ENCODE results near the gene TRPV2. TPM values are rescaled to one million over a fixed set of nuclear protein-coding genes. Genes with fewer than 3 reads are reported as not detected.
A peak's percentile ranks its signal among the peaks of the same experiment; 100 is the strongest.

TRPV2 gene
- total and polyA plus RNA-seq, 9 of the 15 experiments (the other 6 are each of a cell fraction or from before 2014, with no cell fraction given): 10.0 to 97.5 (median 30.3) TPM

DNA sequence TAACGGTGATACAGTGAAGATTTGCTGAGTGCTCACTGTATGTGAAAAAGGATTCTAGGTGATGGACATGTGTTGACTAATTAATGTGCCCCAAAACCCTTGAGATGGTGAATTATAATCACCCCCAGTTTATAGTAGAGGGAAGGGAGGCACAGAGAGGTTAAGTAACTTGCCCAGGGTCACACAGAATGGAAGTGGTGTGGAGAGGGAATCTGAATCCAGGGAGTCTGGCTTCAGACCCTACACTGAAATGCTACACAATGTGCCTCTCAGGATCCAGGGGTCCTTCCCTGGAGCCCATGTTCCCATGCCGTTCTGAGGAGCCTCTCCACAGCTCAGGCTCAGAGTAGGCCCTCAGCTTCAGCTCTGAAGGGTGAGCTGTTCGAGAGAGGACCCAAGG, 11.6 kb downstream of the TRPV2 start:
- Histone ChIP-seq H2AFZ (ENCODE audit: low read depth, low read length) (no peak overlapping the region), H3K4me3 (no peak overlapping the region), H3K27ac (ENCODE audit: extremely low read depth, low read depth, low read length) (no peak overlapping the region), H3K79me2 (ENCODE audit: control insufficient read depth, insufficient read depth, low read length) (no peaks in the 10 kb centered on the region; the same call in 2 of the 3 replicates), H3K4me2 (ENCODE audit: insufficient read depth, low read length) (no peak overlapping the region), H3K27me3 (ENCODE audit: control insufficient read depth in 2 of 2, insufficient read depth in 2 of 2, low read length in 2 of 2) (no peaks in the 10 kb centered on the region), H4K20me1 (replicated peaks; ENCODE audit: control insufficient read depth, insufficient read depth, low read length) (no peaks in the 10 kb centered on the region), H3K36me3 (ENCODE audit: control insufficient read depth, insufficient read depth, low read length) (peaks cover 59% of the 10 kb centered on the region; the same call in 2 of the 3 replicates), H3K9ac (ENCODE audit: insufficient read depth in 1 of 2, low read depth in 2 of 2, low read length in 2 of 2) (no peak overlapping the region), H3K4me1 (replicated peaks in 1 of 2; ENCODE audit: control insufficient read depth in 2 of 2, insufficient read depth in 2 of 2, low read length in 2 of 2) (peaks cover 3 to 5% of the 10 kb centered on the region in 2 experiments; a peak in 3 of 5 replicates), H3K9me3 (replicated peaks; ENCODE audit: control insufficient read depth, insufficient read depth, low read depth, low read length) (no peaks in the 10 kb centered on the region), H3K9me1 (ENCODE audit: control insufficient read depth, insufficient read depth, low read length) (no peaks in the 10 kb centered on the region)
- no peak for FAIRE-seq
- ATAC-seq: no peak
- in situ Hi-C loops (cut with MboI) (no loop called here), intact Hi-C loops (cut with micrococcal nuclease) (no loop called here)
- WGBS (ENCODE audit: insufficient coverage, low coverage, missing lambda C conversion rate): 67% methylated on average over 1 of the region's 3 CpGs
- ChIA-PET CTCF (ENCODE audit: low intra/inter-chr PET ratio) (no interaction called here), POLR2A (interaction anchor here (1.0 to 2.3 kb wide), 4 partner anchors 8 to 12 kb away, joined by 4 to 26 read pairs (median 5); partner anchors contain the start of gene TRPV2)
- DNase-seq (ENCODE audit: extremely low read depth in 1 of 4, low spot score in 3 of 4): no peak
- peak; percentile 74 for TF ChIP-seq ZFP36 (IDR thresholded peaks at IDR 0.05; ENCODE audit: low read depth, low read length, partially characterized antibody)
- TF ChIP-seq, protein P1, sequence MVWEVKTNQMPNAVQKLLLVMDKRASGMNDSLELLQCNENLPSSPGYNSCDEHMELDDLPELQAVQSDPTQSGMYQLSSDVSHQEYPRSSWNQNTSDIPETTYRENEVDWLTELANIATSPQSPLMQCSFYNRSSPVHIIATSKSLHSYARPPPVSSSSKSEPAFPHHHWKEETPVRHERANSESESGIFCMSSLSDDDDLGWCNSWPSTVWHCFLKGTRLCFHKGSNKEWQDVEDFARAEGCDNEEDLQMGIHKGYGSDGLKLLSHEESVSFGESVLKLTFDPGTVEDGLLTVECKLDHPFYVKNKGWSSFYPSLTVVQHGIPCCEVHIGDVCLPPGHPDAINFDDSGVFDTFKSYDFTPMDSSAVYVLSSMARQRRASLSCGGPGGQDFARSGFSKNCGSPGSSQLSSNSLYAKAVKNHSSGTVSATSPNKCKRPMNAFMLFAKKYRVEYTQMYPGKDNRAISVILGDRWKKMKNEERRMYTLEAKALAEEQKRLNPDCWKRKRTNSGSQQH (CRISPR knock-in tag; IDR thresholded peaks at IDR 0.05): no peak
- peak; percentile 65 for TF ChIP-seq RBM25 (IDR thresholded peaks at IDR 0.05; ENCODE audit: low read depth, low read length, severe bottlenecking)
- BruUV-seq (replicated peaks): no TSS peak
